MM.1S (cell line): Measurements from ENCODE around the gene BCL2.

ENCODE experiments used
- DNase-seq: peaks from one replicate; pipeline ENCODE4 v3.0.0-alpha.2; 2015
- H2AFZ ChIP-seq: fragments of 300-600 bp; sonication (generic); 2 replicates; pipeline ENCODE4 v1.6.0; 2016; ENCODE audit warnings: antibody characterized with exemption, low read length
- H3F3A ChIP-seq: fragments of 300-600 bp; sonication (generic); 2 replicates; pipeline ENCODE4 v1.6.1; 2016; ENCODE audit warnings: mild to moderate bottlenecking, antibody characterized with exemption, low read length, moderate library complexity, mixed read lengths; ENCODE audit not compliant: insufficient read depth
- H3K27ac ChIP-seq: fragments of 300-600 bp; sonication (generic); 2 replicates; pipeline ENCODE4 v1.5.1; 2016; ENCODE audit warnings: mild to moderate bottlenecking, low read length
- H3K27me3 ChIP-seq: fragments of 300-600 bp; sonication (generic); replicated peaks from 2 replicates; pipeline ENCODE4 v1.6.0; 2016; ENCODE audit warnings: low read length; ENCODE audit not compliant: insufficient read depth
- H3K36me3 ChIP-seq: fragments of 300-600 bp; sonication (generic); replicated peaks from 2 replicates; pipeline ENCODE4 v1.6.1; 2016; ENCODE audit warnings: mild to moderate bottlenecking, low read length, mixed read lengths; ENCODE audit not compliant: insufficient read depth
- H3K4me1 ChIP-seq: fragments of 300-600 bp; sonication (generic); 2 replicates; pipeline ENCODE4 v1.6.1; 2016; ENCODE audit warnings: low read length, mixed read lengths
- H3K4me2 ChIP-seq: fragments of 300-600 bp; sonication (generic); 2 replicates; pipeline ENCODE4 v1.6.0; 2016; ENCODE audit warnings: low read depth, low read length
- H3K4me3 ChIP-seq: fragments of 300-600 bp; sonication (generic); 2 replicates; pipeline ENCODE4 v1.5.1; 2016; ENCODE audit warnings: low read length, mixed read lengths
- H3K79me2 ChIP-seq: fragments of 300-600 bp; sonication (generic); 2 replicates; pipeline ENCODE4 v1.6.1; 2016; ENCODE audit warnings: mixed run types, low read length, mixed read lengths
- H3K9ac ChIP-seq: fragments of 300-600 bp; sonication (generic); 2 replicates; pipeline ENCODE4 v1.6.1; 2016; ENCODE audit warnings: low read length, mixed read lengths
- H3K9me2 ChIP-seq: fragments of 300-600 bp; sonication (generic); replicated peaks from 2 replicates; pipeline ENCODE4 v1.6.1; 2016; ENCODE audit warnings: mild to moderate bottlenecking, low read length, mixed read lengths; ENCODE audit not compliant: insufficient read depth
- H3K9me3 ChIP-seq: fragments of 300-600 bp; sonication (generic); replicated peaks from 2 replicates; pipeline ENCODE4 v1.6.1; 2016; ENCODE audit warnings: mild to moderate bottlenecking, low read length, mixed read lengths; ENCODE audit not compliant: insufficient read depth
- H4K20me1 ChIP-seq: fragments of 300-600 bp; sonication (generic); 2 replicates; pipeline ENCODE4 v1.6.1; 2016; ENCODE audit warnings: mild to moderate bottlenecking, low read length, moderate library complexity, mixed read lengths; ENCODE audit not compliant: insufficient read depth
- CTCF ChIP-seq: fragments of 300-600 bp; sonication (generic); IDR thresholded peaks from 2 replicates; pipeline ENCODE4 v1.5.1; 2016; ENCODE audit warnings: antibody characterized with exemption, low read length, mixed read lengths
- EZH2 ChIP-seq: fragments of 300-600 bp; sonication (generic); optimal IDR thresholded peaks from 2 replicates; pipeline ENCODE3; 2017; ENCODE audit warnings: low read depth, mild to moderate bottlenecking, antibody characterized with exemption, low read length, mixed read lengths
- EZH2phosphoT487 ChIP-seq: fragments of 300-600 bp; sonication (generic); IDR thresholded peaks from 2 replicates; pipeline ENCODE4 v1.6.1; 2018; ENCODE audit warnings: antibody characterized with exemption, low read length

BCL2 gene

GRCh38 chr18:63258749-63259566, 60.6 kb downstream of the BCL2 start:
- DNase-seq: no peak
- Histone ChIP-seq H3K36me3 (no peaks in the 10 kb centered on the region), H3K4me1 (peaks cover 18% of the 10 kb centered on the region)

GRCh38 chr18:63257453-63257852, 62.1 kb downstream of the BCL2 start:
- Histone ChIP-seq H3K27me3 (no peaks in the 10 kb centered on the region), H3K9me3 (no peaks in the 10 kb centered on the region), H3K4me1 (peaks cover 28% of the 10 kb centered on the region), H3K4me2 (no peak overlapping the region), H3K79me2 (peaks cover 76% of the 10 kb centered on the region), H3K36me3 (no peaks in the 10 kb centered on the region), H3K9me2 (no peaks in the 10 kb centered on the region), H4K20me1 (no peaks in the 10 kb centered on the region), H3K27ac (no peak overlapping the region), H2AFZ (no peak overlapping the region), H3K4me3 (no peak overlapping the region), H3K9ac (no peak overlapping the region), H3F3A (peaks cover 31% of the 10 kb centered on the region)
- no peak for DNase-seq
- TF ChIP-seq EZH2: no peak
- TF ChIP-seq EZH2phosphoT487: no peak
- TF ChIP-seq CTCF: no peak

More at GRCh38 chr18:63258749-63259566, 60.6 kb downstream of the BCL2 start:
- Histone ChIP-seq H3K27ac (no peak overlapping the region), H3K9ac (no peak overlapping the region), H3K4me2 (no peak overlapping the region), H2AFZ (no peak overlapping the region), H3K9me2 (no peaks in the 10 kb centered on the region), H3F3A (peaks cover 21% of the 10 kb centered on the region), H3K9me3 (no peaks in the 10 kb centered on the region), H3K79me2 (peaks cover 84% of the 10 kb centered on the region), H3K27me3 (no peaks in the 10 kb centered on the region), H3K4me3 (no peak overlapping the region), H4K20me1 (no peaks in the 10 kb centered on the region)
- TF ChIP-seq EZH2phosphoT487 (no peak), CTCF (no peak), EZH2 (no peak)

GRCh38 chr18:63255435-63255834, 64.1 kb downstream of the BCL2 start:
- Histone ChIP-seq H3K4me2 (no peak overlapping the region), H3K9me2 (no peaks in the 10 kb centered on the region), H3K27me3 (no peaks in the 10 kb centered on the region), H3K9ac (no peak overlapping the region), H3K79me2 (peaks cover 73% of the 10 kb centered on the region), H3K4me3 (no peak overlapping the region), H3K4me1 (peaks cover 31% of the 10 kb centered on the region), H3K9me3 (no peaks in the 10 kb centered on the region), H3K36me3 (no peaks in the 10 kb centered on the region), H2AFZ (no peak overlapping the region), H3F3A (peaks cover 31% of the 10 kb centered on the region), H4K20me1 (no peaks in the 10 kb centered on the region), H3K27ac (peak overlapping the region; percentile 97; the same call in 1 of the 2 replicates)
- TF ChIP-seq EZH2phosphoT487: no peak
- no peak for TF ChIP-seq EZH2
- TF ChIP-seq CTCF: no peak
- DNase-seq: peak; percentile 26
